HT-29 (cell line): ENCODE data around the gene GPR89A. TPM values are rescaled to one million over a fixed set of nuclear protein-coding genes. Genes with fewer than 3 reads are reported as not detected.
A peak's percentile ranks its signal among the peaks of the same experiment; 100 is the strongest.
"Not testable (repeated sequence)": the region's sequence is repeated elsewhere in the genome, so short reads cannot be mapped to it uniquely, and the experiment has no call there.

Source experiments
- DNase-seq: peaks from one replicate; pipeline ENCODE4 v3.0.0-alpha.2; 2015; ENCODE audit warnings: low spot score
- total RNA-seq: library from RNA; depleted of rRNA; stranded (reverse); fragments of >200 nt; shearing (Covaris generic); gene quantifications from 2 replicates; pipeline ENCODE4 v1.2.3, GENCODE V29; 2014; rRNA removed

Gene GPR89A
- 14.1 and 19.8 TPM in 2 replicates for total RNA-seq

- DNase-seq = peak; percentile 94
Observed at GRCh38 chr1:145607833-145608733, at the start of gene GPR89A. Gene GPR89A (plus strand): TSS chr1:145607988. CDS start chr1:145608134, 146 bp downstream.

- not testable (repeated sequence) for DNase-seq
Observed at GRCh38 chr1:145586820-145587219, 21.0 kb upstream of the GPR89A start.

GRCh38 chr1:145590806-145591205 is 17.0 kb upstream of the GPR89A start:
- not testable (repeated sequence) for DNase-seq

GRCh38 chr1:145592347-145592746 is 15.4 kb upstream of the GPR89A start:
- DNase-seq = not testable (repeated sequence)

- not testable (repeated sequence) for DNase-seq
Observed at GRCh38 chr1:145595421-145595820, 12.4 kb upstream of the GPR89A start.

- not testable (repeated sequence) for DNase-seq
Observed at GRCh38 chr1:145596236-145596635, 11.6 kb upstream of the GPR89A start.

GRCh38 chr1:145599426-145599825 is 8.4 kb upstream of the GPR89A start:
- not testable (repeated sequence) for DNase-seq

GRCh38 chr1:145601593-145601992 is 6.2 kb upstream of the GPR89A start:
- DNase-seq = no peak

- DNase-seq = not testable (repeated sequence)
Observed at GRCh38 chr1:145606840-145607239, 948 bp upstream of the GPR89A start.

GRCh38 chr1:145607289-145607688 is 499 bp upstream of the GPR89A start:
- not testable (repeated sequence) for DNase-seq

GRCh38 chr1:145610744-145611143 is 3.0 kb downstream of the GPR89A start:
- DNase-seq = not testable (repeated sequence)

- DNase-seq = not testable (repeated sequence)
Observed at GRCh38 chr1:145620073-145620472, 12.3 kb downstream of the GPR89A start.

GRCh38 chr1:145622177-145622576 is 14.4 kb downstream of the GPR89A start:
- not testable (repeated sequence) for DNase-seq

- not testable (repeated sequence) for DNase-seq
Observed at GRCh38 chr1:145636237-145636636, 28.4 kb downstream of the GPR89A start.

- DNase-seq = not testable (repeated sequence)
Observed at GRCh38 chr1:145641886-145642285, 34.1 kb downstream of the GPR89A start.

GRCh38 chr1:145643990-145644389 is 36.2 kb downstream of the GPR89A start:
- DNase-seq = not testable (repeated sequence)

GRCh38 chr1:145656245-145656943 is 48.6 kb downstream of the GPR89A start:
- DNase-seq = not testable (repeated sequence)

GRCh38 chr1:145662502-145662901 is 54.7 kb downstream of the GPR89A start:
- not testable (repeated sequence) for DNase-seq

- DNase-seq = not testable (repeated sequence)
Observed at GRCh38 chr1:145665015-145665414, 57.2 kb downstream of the GPR89A start.

GRCh38 chr1:145670995-145671745 is 63.4 kb downstream of the GPR89A start:
- DNase-seq = not testable (repeated sequence)

- not testable (repeated sequence) for DNase-seq
Observed at GRCh38 chr1:145673217-145673616, 65.4 kb downstream of the GPR89A start.
